GM21717 (cell line): ENCODE measurements around the gene DCUN1D3.
"Not testable (repeated sequence)": the region's sequence is repeated elsewhere in the genome, so short reads cannot be mapped to it uniquely, and the experiment has no call there.

Experiments used
- ATAC-seq: cut with Tn5 transposase; IDR thresholded peaks from one replicate; pipeline ENCODE4 v1.9.1; 2021; ENCODE audit warnings: mild to moderate bottlenecking, moderate library complexity; ENCODE audit not compliant: unreplicated experiment

DCUN1D3 gene

GRCh38 chr16:20866145-20866772 is 33.9 kb downstream of the DCUN1D3 start:
- no peak for ATAC-seq

DNA sequence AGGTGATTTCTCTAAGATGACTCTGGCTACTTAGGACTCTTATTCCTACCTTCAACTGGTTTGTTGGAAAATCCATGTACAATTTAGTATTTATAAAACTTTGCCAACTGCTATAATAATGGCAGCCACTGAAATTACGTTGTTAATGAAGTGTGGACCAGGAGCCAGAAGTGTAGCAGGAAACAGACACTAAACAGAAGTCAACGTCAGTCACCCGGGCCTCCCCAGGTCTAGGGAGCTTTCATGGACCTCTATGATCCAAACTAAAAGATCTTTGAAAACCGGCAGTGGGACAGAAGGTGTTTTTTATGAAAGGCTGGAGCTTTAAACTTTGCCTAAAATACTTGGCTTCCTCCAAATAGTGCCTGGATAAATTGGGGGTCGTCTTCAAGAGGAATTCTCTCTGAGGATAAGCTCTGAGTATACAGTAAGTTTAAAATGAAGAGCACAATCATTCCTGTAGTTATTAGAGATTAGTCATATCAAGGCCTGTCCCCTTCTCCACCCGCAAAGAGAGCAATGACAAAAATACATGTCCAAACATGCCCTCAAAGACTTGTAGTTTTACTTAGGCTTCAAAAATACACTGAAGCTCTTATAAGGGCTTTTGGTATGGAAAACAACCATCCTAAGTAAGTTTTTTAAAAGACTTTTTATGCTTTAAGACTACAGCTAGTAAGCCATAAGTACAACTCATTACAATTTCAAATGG is 34.6 kb downstream of the DCUN1D3 start:
- ATAC-seq = peak; percentile 72

GRCh38 chr16:20864376-20864775 is 35.8 kb downstream of the DCUN1D3 start:
- ATAC-seq = not testable (repeated sequence)

- no peak for ATAC-seq
Observed at GRCh38 chr16:20862162-20862960, 37.8 kb downstream of the DCUN1D3 start.

DNA sequence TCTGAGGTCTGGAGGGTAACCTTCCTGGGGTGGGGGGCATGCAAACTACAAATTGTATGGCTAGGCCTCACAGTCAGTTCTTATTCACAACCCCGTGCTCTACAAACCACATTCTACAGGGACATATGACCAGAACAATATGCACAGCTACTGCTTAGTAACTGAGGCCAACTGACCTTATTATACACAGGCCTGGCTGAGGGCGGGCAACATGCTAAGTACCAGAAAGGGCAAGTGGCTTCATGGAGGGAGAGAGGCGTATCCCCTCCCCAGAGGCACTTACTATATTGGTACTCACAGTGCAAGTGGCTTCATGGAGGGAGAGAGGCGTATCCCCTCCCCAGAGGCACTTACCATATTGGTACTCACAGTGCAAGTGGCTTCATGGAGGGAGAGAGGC is 39.2 kb downstream of the DCUN1D3 start:
- not testable (repeated sequence) for ATAC-seq

- ATAC-seq = no peak
Observed at GRCh38 chr16:20860361-20860760, 39.8 kb downstream of the DCUN1D3 start.

- no peak for ATAC-seq
Observed at GRCh38 chr16:20859699-20860098, 40.5 kb downstream of the DCUN1D3 start.

DNA sequence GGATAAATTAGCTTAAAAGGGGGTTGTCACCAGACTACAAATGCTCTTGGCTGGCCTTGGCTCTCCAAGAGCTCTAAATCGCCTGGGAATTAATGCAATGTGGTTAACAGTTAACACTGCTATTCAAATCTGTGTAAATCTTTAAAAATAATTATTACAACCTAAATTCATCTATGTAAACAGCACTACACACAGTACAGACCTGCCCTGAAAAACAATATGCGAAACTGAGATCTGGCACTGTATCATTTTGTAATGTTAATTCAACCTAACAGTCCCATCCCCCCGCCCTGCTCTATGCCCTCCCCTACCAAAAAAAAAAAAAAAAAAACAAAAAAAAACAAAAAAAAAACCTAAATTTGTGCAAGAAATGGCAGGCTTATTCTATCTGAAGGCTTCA is 40.9 kb downstream of the DCUN1D3 start:
- no peak for ATAC-seq

DNA sequence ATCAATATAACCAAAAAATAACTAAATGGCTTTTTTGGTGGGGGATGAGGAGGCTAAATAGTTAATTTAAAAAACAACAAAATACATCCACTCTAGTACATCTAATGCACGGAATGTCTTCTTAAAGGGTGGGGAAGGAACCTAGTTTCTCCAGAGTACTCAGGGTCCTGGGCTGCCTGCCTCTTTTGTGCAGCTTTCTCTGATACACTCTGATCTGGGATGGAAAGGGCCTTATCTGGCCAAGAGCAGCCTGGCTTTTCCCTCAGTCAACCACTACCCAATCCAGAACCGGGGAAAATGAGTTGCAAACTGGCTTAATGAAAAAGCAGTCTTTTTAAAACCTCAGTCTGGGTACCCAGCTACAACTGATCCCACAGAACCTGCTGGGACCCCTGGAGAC is 42.9 kb downstream of the DCUN1D3 start:
- no peak for ATAC-seq

DNA sequence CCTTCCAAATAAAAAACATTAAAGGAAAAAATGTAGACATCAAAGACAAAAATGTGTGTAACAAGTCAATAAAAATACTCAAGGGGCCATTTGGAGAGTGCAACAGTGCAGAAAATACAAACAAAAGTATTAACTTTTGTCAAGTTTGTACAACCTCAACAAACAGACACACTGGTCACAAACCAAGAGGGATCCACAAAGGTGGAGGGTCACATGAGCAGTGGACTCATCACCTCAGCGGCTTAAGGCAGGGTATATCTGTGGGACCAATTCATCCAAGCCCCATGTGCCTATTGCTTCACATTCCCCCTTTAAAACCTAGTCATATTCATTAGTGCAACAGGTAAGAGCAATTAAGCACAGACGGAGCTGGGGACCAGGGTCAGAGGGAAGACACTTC is 45.2 kb downstream of the DCUN1D3 start:
- no peak for ATAC-seq

GRCh38 chr16:20853981-20854620 is 46.1 kb downstream of the DCUN1D3 start:
- ATAC-seq = no peak

GRCh38 chr16:20853143-20853542 is 47.0 kb downstream of the DCUN1D3 start:
- no peak for ATAC-seq

DNA sequence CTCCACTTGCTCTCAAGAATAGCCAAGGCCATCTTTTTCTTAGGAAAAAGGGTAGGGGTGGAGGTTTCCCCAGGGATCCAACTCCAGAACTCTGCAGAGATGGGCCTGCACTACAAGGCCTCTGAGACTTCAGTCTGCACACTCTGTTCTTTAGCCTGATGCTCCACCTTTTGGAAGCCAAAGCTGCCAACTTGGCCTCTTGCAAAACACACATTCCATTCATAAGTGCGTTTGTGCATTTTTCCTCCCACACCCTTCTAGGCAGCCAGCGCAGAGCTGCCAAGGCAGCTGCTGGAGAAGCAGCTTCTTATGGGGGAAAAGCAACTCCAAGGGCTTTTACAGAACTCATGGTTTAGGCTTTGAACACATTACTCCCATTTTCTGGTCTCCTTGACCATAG is 48.6 kb downstream of the DCUN1D3 start:
- no peak for ATAC-seq

DNA sequence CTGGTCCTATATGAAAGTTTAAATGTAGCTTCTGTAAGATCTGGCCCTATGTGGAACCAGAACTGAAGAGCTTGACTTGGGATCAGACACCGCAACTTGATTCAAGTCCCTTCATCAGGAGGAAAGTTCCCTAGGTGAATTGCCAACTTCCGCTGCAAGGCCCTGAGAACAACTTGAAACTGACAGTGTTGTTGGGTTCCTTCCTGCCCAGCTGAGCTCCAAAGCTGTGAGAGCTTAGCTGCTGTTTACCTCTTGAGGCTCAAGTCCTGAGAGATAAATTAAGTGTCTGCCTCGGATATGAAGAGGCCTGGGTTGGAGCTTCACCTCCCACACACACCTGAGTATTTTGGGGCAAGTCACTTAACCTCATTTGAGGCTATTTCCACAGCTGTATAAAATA is 49.2 kb downstream of the DCUN1D3 start:
- ATAC-seq = no peak

- ATAC-seq = no peak
Observed at GRCh38 chr16:20849589-20850390, 50.4 kb downstream of the DCUN1D3 start.

GRCh38 chr16:20847550-20847949 is 52.6 kb downstream of the DCUN1D3 start:
- no peak for ATAC-seq

DNA sequence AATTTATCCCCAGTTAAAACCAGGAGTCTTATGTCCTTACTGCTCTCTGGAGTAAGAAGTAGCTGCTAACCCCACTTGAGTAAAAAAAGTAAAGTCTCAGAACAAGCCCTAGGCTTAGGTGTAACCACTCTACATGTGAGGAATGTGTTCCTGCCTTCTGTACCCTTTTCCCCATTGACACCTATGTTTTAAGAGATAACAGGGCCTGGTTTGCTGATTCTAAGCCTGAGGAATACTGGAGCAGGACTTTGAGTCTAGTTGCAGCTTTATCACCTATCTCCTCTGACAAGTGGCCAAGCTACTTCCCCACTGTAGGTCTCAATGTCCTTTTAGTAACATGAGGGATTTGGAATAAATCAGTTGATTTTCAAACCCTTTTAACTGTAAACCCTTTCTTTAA is 53.6 kb downstream of the DCUN1D3 start:
- ATAC-seq = no peak

- ATAC-seq = no peak
Observed at GRCh38 chr16:20846030-20846429, 54.1 kb downstream of the DCUN1D3 start.

- ATAC-seq = no peak
Observed at GRCh38 chr16:20844588-20844987, 55.6 kb downstream of the DCUN1D3 start.

DNA sequence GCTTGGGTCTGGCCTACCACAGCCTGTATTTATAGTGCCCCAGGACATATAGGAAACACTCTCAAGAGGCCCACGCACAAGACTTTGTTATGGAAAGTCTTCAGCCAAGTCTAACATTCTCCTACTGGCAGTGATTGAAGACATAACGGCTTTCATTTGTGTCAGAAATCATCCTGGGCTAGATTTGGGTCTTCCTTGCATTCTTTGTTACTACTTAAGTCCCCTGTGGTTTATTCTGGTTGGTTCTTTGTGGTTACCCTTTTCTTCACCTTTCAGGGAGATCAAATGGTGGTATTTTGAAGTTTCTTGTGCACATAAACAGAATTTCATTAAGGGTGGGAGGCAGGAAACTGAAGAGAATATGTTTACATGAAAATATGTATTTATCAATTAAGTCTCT is 56.1 kb downstream of the DCUN1D3 start:
- ATAC-seq = no peak

DNA sequence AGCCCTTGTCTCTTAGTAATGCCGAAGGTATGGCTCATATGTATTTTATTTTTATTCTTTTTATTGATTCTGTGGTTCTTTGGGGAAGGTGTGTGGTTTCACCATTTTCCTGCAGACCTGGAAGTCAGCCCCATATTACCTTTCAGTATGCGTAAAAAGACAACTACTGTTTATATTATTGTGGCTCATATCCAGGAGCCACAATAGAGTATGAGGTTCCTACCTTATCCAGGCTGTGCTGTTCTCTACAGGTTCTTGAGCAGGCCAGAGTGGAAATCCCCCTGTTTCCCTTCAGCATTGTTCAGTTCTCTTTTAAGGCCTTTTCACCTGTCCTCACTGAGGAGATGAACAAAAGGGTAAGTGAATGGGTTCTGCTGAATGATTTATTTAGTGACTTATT is 60.7 kb downstream of the DCUN1D3 start:
- ATAC-seq = no peak
